Measurements from ENCODE around the gene ONECUT2. TPM values are rescaled to one million over a fixed set of nuclear protein-coding genes. Genes with fewer than 3 reads are reported as not detected.

Gene ONECUT2
- total and polyA plus RNA-seq, 4 donors = 1.8 to 5.7 (median 4.6) TPM

- no peak for TF ChIP-seq RAD21 (IDR thresholded peaks at IDR 0.05)
- no peak for TF ChIP-seq EGR1 (IDR thresholded peaks at IDR 0.05; ENCODE audit: low read depth in 2 of 2)
- TF ChIP-seq FOXA1 (IDR thresholded peaks at IDR 0.05) = no peak
- TF ChIP-seq REST (IDR thresholded peaks at IDR 0.05) = no peak
- no peak for TF ChIP-seq NR2F2 (IDR thresholded peaks at IDR 0.05)
- TF ChIP-seq ZBTB33 (IDR thresholded peaks at IDR 0.05) = no peak
- no peak for TF ChIP-seq YY1 (IDR thresholded peaks at IDR 0.05)
- no peak for TF ChIP-seq ATF3 (IDR thresholded peaks at IDR 0.05)
- TF ChIP-seq FOXA2 (IDR thresholded peaks at IDR 0.05) = no peak
- TF ChIP-seq TAF1 (conservative IDR thresholded peaks at IDR 0.05) = no peak
- TF ChIP-seq HNF4A (conservative IDR thresholded peaks at IDR 0.05) = no peak
- TF ChIP-seq HNF4G (IDR thresholded peaks at IDR 0.05) = no peak
- TF ChIP-seq RXRA (IDR thresholded peaks at IDR 0.05) = no peak
- no peak for TF ChIP-seq GABPA (IDR thresholded peaks at IDR 0.05 in 1 of 2, conservative IDR thresholded peaks at IDR 0.05 in 1 of 2)
- TF ChIP-seq SP1 (IDR thresholded peaks at IDR 0.05) = no peak
- TF ChIP-seq JUND (IDR thresholded peaks at IDR 0.05) = no peak
- TF ChIP-seq MAX (IDR thresholded peaks at IDR 0.05) = no peak
- H3K27me3 ChIP-seq (ENCODE audit: control insufficient read depth in 4 of 4, insufficient read depth in 4 of 4, low read length in 3 of 4) = no peaks in the 10 kb centered on the region
- H3K9ac ChIP-seq (ENCODE audit: low read depth in 1 of 2, low read length in 2 of 2) = no peak overlapping the region
Measured at GRCh38 chr18:57409650-57410049, 25.5 kb upstream of the ONECUT2 start.

GRCh38 chr18:57410749-57411148 lies 24.4 kb upstream of the ONECUT2 start:
- Histone ChIP-seq H3K4me1 (ENCODE audit: control insufficient read depth in 4 of 4, insufficient read depth in 4 of 4, low read length in 3 of 4) (no peaks in the 10 kb centered on the region), H3K27ac (ENCODE audit: low read depth in 1 of 2, low read length in 2 of 2) (no peak overlapping the region), H3K9ac (ENCODE audit: low read depth in 1 of 2, low read length in 2 of 2) (no peak overlapping the region), H3K36me3 (ENCODE audit: control insufficient read depth in 4 of 4, insufficient read depth in 3 of 4, low read depth in 1 of 4, low read length in 3 of 4) (no peaks in the 10 kb centered on the region), H3K27me3 (ENCODE audit: control insufficient read depth in 4 of 4, insufficient read depth in 4 of 4, low read length in 3 of 4) (no peaks in the 10 kb centered on the region), H3K4me3 (ENCODE audit: low read depth in 1 of 3, low read length in 3 of 3) (no peak overlapping the region), H3K9me3 (ENCODE audit: control insufficient read depth in 4 of 4, low read length in 3 of 4) (no peaks in the 10 kb centered on the region)
- TF ChIP-seq ATF3 (IDR thresholded peaks at IDR 0.05) = no peak
- TF ChIP-seq REST (IDR thresholded peaks at IDR 0.05) = no peak
- no peak for TF ChIP-seq RAD21 (IDR thresholded peaks at IDR 0.05)
- no peak for TF ChIP-seq ZBTB33 (IDR thresholded peaks at IDR 0.05)
- TF ChIP-seq HNF4A (conservative IDR thresholded peaks at IDR 0.05) = no peak
- TF ChIP-seq HNF4G (IDR thresholded peaks at IDR 0.05) = no peak
- no peak for TF ChIP-seq GABPA (IDR thresholded peaks at IDR 0.05 in 1 of 2, conservative IDR thresholded peaks at IDR 0.05 in 1 of 2)
- no peak for TF ChIP-seq JUND (IDR thresholded peaks at IDR 0.05)
- no peak for TF ChIP-seq EGR1 (IDR thresholded peaks at IDR 0.05; ENCODE audit: low read depth in 2 of 2)
- TF ChIP-seq SP1 (IDR thresholded peaks at IDR 0.05) = no peak
- no peak for TF ChIP-seq YY1 (IDR thresholded peaks at IDR 0.05)
- TF ChIP-seq TAF1 (conservative IDR thresholded peaks at IDR 0.05) = no peak
- TF ChIP-seq FOXA2 (IDR thresholded peaks at IDR 0.05) = no peak
- DNase-seq (ENCODE audit: low spot score) = no peak
- WGBS = 47% methylated on average over 3 of the region's 3 CpGs

More at GRCh38 chr18:57409650-57410049, 25.5 kb upstream of the ONECUT2 start:
- DNase-seq (ENCODE audit: low spot score) = no peak
- no peaks in the 10 kb centered on the region for H3K9me3 ChIP-seq (ENCODE audit: control insufficient read depth in 4 of 4, low read length in 3 of 4)
- no peaks in the 10 kb centered on the region for H3K36me3 ChIP-seq (ENCODE audit: control insufficient read depth in 4 of 4, insufficient read depth in 3 of 4, low read depth in 1 of 4, low read length in 3 of 4)
- no peak overlapping the region for H3K4me3 ChIP-seq (ENCODE audit: low read depth in 1 of 3, low read length in 3 of 3)
- H3K27ac ChIP-seq (ENCODE audit: low read depth in 1 of 2, low read length in 2 of 2) = no peak overlapping the region
- no peaks in the 10 kb centered on the region for H3K4me1 ChIP-seq (ENCODE audit: control insufficient read depth in 4 of 4, insufficient read depth in 4 of 4, low read length in 3 of 4)
